ENCODE results near the gene MT3.
"Not testable (repeated sequence)": the region's sequence is repeated elsewhere in the genome, so short reads cannot be mapped to it uniquely, and the experiment has no call there.

Gene MT3

DNA sequence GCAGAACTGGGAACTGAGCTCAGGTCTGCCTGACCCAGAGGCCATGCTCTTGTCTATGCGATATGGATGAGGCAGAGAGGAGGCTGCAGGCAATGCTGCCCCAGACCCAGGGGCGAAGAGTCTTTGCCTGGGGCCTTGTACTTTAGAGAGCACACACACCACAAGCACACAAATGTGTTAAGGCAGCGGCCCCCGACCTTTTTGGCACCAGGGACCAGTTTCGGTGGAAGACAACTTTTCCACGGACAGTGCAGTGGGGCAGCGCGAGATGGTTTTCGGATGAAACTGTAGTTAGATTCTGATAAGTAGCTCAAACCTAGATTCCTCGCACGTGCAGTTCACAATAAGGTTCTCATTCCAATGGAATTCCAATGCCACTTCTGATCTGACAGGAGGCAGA lies 17.8 kb upstream of the MT3 start:
- Histone ChIP-seq H3K36me3 (no peaks in the 10 kb centered on the region), H3K27ac (no peak overlapping the region), H3K4me3 (ENCODE audit: low read depth in 1 of 2, low read length in 1 of 2) (no peak overlapping the region), H3K27me3 (peaks cover 16% of the 10 kb centered on the region), H3K4me1 (ENCODE audit: control insufficient read depth in 1 of 2, insufficient read depth in 1 of 2, low read depth in 1 of 2, low read length in 1 of 2) (no peaks in the 10 kb centered on the region), H3K9me3 (no peaks in the 10 kb centered on the region)
- TF ChIP-seq, protein P1, sequence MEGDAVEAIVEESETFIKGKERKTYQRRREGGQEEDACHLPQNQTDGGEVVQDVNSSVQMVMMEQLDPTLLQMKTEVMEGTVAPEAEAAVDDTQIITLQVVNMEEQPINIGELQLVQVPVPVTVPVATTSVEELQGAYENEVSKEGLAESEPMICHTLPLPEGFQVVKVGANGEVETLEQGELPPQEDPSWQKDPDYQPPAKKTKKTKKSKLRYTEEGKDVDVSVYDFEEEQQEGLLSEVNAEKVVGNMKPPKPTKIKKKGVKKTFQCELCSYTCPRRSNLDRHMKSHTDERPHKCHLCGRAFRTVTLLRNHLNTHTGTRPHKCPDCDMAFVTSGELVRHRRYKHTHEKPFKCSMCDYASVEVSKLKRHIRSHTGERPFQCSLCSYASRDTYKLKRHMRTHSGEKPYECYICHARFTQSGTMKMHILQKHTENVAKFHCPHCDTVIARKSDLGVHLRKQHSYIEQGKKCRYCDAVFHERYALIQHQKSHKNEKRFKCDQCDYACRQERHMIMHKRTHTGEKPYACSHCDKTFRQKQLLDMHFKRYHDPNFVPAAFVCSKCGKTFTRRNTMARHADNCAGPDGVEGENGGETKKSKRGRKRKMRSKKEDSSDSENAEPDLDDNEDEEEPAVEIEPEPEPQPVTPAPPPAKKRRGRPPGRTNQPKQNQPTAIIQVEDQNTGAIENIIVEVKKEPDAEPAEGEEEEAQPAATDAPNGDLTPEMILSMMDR (IDR thresholded peaks at IDR 0.05): no peak

GRCh38 chr16:56574625-56575024 lies 14.7 kb upstream of the MT3 start:
- H3K9me3 ChIP-seq: no peaks in the 10 kb centered on the region
- no peaks in the 10 kb centered on the region for H3K36me3 ChIP-seq
- H3K4me3 ChIP-seq (ENCODE audit: low read depth in 1 of 2, low read length in 1 of 2): no peak overlapping the region
- TF ChIP-seq, protein P1 (IDR thresholded peaks at IDR 0.05): no peak
- H3K4me1 ChIP-seq (ENCODE audit: control insufficient read depth in 1 of 2, insufficient read depth in 1 of 2, low read depth in 1 of 2, low read length in 1 of 2): no peaks in the 10 kb centered on the region
- H3K27me3 ChIP-seq: peaks cover 8% of the 10 kb centered on the region
- no peak overlapping the region for H3K27ac ChIP-seq

DNA sequence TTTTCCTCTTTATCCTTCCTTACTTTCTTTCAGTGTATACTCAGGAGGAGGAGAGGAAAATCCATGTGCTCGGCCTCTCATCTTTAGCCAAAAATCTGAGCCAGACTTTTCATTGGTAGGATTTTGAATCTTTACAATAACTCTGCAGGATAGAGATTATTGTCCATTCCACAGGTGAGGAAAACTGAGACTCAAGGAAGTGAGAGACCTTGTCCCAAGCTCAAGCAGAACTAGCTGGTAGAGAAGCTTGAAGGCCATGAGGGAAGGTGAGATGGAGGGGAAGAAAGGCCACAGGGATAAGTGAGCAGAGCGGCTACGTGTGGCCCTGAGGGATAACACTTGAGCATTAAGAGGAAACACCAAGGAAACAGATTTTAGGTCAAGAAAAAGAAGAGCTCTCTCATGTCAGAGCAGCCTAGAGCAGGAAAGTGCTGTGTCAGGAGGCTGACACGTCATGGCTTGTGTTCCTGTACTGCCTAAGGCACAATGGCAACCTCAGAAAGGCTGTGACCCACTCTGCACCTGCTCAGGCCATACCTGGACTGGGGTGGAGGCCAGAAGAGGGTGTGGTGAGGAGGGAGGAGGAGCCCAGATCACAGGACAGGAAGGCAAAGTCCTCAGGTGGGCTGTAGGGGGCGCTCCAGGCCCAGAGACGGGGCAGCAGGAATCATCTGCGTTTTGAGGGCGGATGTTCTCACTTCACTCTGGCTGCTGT lies 12.6 kb upstream of the MT3 start:
- no peaks in the 10 kb centered on the region for H3K9me3 ChIP-seq
- peaks cover 12% of the 10 kb centered on the region for H3K27me3 ChIP-seq
- no peaks in the 10 kb centered on the region for H3K36me3 ChIP-seq
- TF ChIP-seq, protein P1 (IDR thresholded peaks at IDR 0.05): peak; percentile 74
- H3K4me3 ChIP-seq (ENCODE audit: low read depth in 1 of 2, low read length in 1 of 2): no peak overlapping the region
- H3K27ac ChIP-seq: no peak overlapping the region
- no peaks in the 10 kb centered on the region for H3K4me1 ChIP-seq (ENCODE audit: control insufficient read depth in 1 of 2, insufficient read depth in 1 of 2, low read depth in 1 of 2, low read length in 1 of 2)

DNA sequence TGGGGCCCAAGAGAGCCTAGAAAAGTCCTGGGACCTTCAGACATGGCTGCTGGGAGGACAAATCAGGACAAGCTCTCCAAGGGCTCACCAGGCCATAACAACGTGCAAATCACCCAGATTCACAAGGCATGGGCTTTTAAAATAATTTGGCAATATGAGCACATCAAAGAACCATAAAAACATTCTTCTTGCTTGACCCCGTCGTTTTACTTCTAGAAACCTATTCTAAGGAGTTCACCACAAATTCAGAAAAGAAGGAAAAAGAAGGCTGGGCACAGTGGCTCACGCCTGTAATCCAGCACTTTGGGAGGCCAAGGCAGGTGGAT lies 12.1 kb upstream of the MT3 start:
- no peak overlapping the region for H3K27ac ChIP-seq
- H3K27me3 ChIP-seq: peaks cover 15% of the 10 kb centered on the region
- TF ChIP-seq, protein P1 (IDR thresholded peaks at IDR 0.05): no peak
- H3K4me1 ChIP-seq (ENCODE audit: control insufficient read depth in 1 of 2, insufficient read depth in 1 of 2, low read depth in 1 of 2, low read length in 1 of 2): no peaks in the 10 kb centered on the region
- H3K9me3 ChIP-seq: no peaks in the 10 kb centered on the region
- no peaks in the 10 kb centered on the region for H3K36me3 ChIP-seq
- H3K4me3 ChIP-seq (ENCODE audit: low read depth in 1 of 2, low read length in 1 of 2): no peak overlapping the region

DNA sequence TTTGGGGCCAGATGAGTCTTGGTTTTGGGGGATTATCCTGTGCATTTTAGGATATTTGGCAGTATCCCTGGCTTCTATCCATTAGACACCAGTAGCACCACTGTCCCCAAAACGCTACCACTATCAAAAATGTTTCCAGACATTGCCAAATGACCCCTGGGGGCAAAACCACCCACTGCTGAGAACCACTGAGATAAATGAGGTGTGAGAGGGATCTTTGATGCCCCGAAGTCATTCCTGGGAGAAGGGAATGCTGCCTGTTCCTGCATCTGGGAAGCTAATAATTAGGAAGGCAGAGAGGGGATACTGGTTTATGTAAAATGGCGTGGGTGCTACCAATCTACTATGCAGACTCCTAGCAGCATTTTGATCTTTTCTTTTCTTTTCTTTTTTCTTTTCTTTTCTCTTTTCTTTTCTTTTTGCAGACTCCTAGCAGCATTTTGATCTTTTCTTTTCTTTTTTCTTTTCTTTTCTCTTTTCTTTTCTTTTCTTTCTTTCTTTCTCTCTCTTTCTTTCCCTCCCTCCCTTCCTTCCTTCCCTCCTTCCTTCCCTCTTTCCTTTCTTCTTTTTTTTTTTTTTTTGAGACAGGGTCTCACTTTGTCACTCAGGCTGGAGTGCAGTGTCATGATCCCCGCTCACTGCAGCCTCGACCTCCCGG lies 8.8 kb upstream of the MT3 start:
- Histone ChIP-seq H3K27ac (no peak overlapping the region), H3K4me3 (ENCODE audit: low read depth in 1 of 2, low read length in 1 of 2) (no peak overlapping the region), H3K9me3 (no peaks in the 10 kb centered on the region), H3K27me3 (peaks cover 42% of the 10 kb centered on the region), H3K4me1 (ENCODE audit: control insufficient read depth in 1 of 2, insufficient read depth in 1 of 2, low read depth in 1 of 2, low read length in 1 of 2) (no peaks in the 10 kb centered on the region), H3K36me3 (no peaks in the 10 kb centered on the region)
- TF ChIP-seq, protein P1 (IDR thresholded peaks at IDR 0.05): no peak

GRCh38 chr16:56582911-56583310 lies 6.4 kb upstream of the MT3 start:
- H3K36me3 ChIP-seq; H3K9me3 ChIP-seq; H3K27ac ChIP-seq; H3K4me3 ChIP-seq (ENCODE audit: low read depth in 1 of 2, low read length in 1 of 2); H3K4me1 ChIP-seq (ENCODE audit: control insufficient read depth in 1 of 2, insufficient read depth in 1 of 2, low read depth in 1 of 2, low read length in 1 of 2): not testable (repeated sequence)
- H3K27me3 ChIP-seq: peaks cover 60% of the 10 kb centered on the region
